ENCODE data around the gene ZMYND19.

Gene ZMYND19

GRCh38 chr9:137606005-137606621, 15.8 kb upstream of the ZMYND19 start:
- no peaks in the 10 kb centered on the region for H3K9me3 ChIP-seq (ENCODE audit: control insufficient read depth, low read length)
- peak overlapping the region; percentile 78 for H3K9ac ChIP-seq (ENCODE audit: low read length)
- peak overlapping the region in 1 of 2 experiments; percentile 54 for H2BK12ac ChIP-seq (ENCODE audit: low read length in 2 of 2)
- H4K8ac ChIP-seq (ENCODE audit: low read length) = peak overlapping the region; percentile 38
- H3K27me3 ChIP-seq (ENCODE audit: control insufficient read depth in 1 of 2, insufficient read depth in 1 of 2, low read length in 2 of 2) = no peaks in the 10 kb centered on the region
- H3K4me3 ChIP-seq (ENCODE audit: insufficient read depth in 1 of 2, low read depth in 1 of 2, low read length in 2 of 2) = peak overlapping the region; percentile 82 to 83
- H3K4ac ChIP-seq (ENCODE audit: low read depth in 1 of 2, low read length in 2 of 2) = peak overlapping the region in 1 of 2 experiments; percentile 94
- DNase-seq = no peak
- H2BK15ac ChIP-seq (ENCODE audit: low read depth, poor library complexity, severe bottlenecking) = peak overlapping the region; percentile 15
- H3K36me3 ChIP-seq (ENCODE audit: control insufficient read depth in 1 of 2, insufficient read depth in 2 of 2, low read depth in 1 of 2, low read length in 2 of 2) = peaks cover 0 to 7% of the 10 kb centered on the region in 2 experiments
- peak overlapping the region; percentile 99 for H3K4me2 ChIP-seq (ENCODE audit: low read length, poor library complexity, severe bottlenecking)
- peak overlapping the region in 1 of 2 experiments; percentile 96 for H3K14ac ChIP-seq (ENCODE audit: low read length in 2 of 2)
- peak overlapping the region; percentile 75 for H2AFZ ChIP-seq (ENCODE audit: low read depth, low read length)
- no peak overlapping the region for H2AK5ac ChIP-seq (ENCODE audit: low read length, severe bottlenecking)
- H2BK5ac ChIP-seq (ENCODE audit: low read depth, low read length, poor library complexity, severe bottlenecking) = no peak overlapping the region
- H3K27ac ChIP-seq (ENCODE audit: low read length, poor library complexity, severe bottlenecking) = no peak overlapping the region
- WGBS = 9% methylated on average over 48 of the region's 57 CpGs
- peaks cover 29% of the 10 kb centered on the region for H3K4me1 ChIP-seq (ENCODE audit: control insufficient read depth, insufficient read depth, low read depth, low read length)
- H3K79me1 ChIP-seq (replicated peaks; ENCODE audit: low read length, poor library complexity, severe bottlenecking) = peaks cover 17% of the 10 kb centered on the region
- H3K18ac ChIP-seq (ENCODE audit: low read depth in 1 of 2, low read length in 2 of 2) = peak overlapping the region; percentile 80 to 81
- peak overlapping the region; percentile 9 for H2BK120ac ChIP-seq (ENCODE audit: low read depth, low read length)
- peak overlapping the region in 1 of 2 experiments; percentile 89 for H3K23ac ChIP-seq (ENCODE audit: low read length in 2 of 2)
- peak overlapping the region; percentile 47 for H4K91ac ChIP-seq (ENCODE audit: low read length)

DNA sequence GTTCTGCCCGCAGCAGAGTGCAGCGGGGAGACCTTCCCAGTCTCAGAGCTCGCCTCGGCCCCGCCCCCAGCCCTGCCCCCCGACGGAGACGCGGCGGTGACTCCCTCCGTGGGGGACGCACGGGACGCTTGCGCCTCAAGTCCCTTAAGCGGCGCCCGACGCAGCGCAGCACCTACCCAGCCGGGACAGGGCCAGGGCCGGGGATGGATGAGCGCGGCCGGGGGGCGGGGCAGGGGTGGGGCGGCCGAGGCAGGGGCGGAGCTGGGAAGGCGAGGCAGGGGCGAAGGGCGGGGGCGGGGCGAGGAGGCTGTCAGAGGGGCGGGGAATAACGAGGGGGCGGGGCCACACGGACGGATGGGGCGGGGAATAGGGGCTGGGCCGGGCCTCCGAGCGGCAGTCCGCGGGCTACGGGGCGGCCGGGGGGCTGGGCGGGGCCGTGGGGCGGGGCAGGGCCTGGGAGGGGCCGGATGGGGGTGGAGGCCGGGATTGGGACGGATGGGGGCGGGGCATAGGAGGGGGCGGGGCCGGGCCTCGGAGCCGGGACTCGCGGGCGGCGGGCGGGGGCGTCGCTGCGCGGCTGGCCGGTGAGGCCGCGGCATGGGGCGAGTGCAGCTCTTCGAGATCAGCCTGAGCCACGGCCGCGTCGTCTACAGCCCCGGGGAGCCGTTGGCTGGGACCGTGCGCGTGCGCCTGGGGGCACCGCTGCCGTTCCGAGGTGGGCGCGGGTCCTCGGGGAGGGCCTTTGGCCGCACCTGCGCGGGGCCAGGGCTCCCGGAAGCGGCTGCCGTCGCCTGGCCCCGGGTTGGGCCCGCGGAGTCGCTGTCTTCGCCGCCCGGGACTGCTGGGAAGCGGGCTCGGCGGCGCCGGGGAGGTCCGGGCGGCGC, 15.1 kb upstream of the ZMYND19 start, which contains the start of gene ARRDC1:
Gene ARRDC1, plus strand, starts transcription at position 566 of the 884 bp plus-strand sequence. Its CDS starts 32 bp downstream, at position 598.
- WGBS = 1% methylated on average over 44 of the region's 111 CpGs
- Histone ChIP-seq H2AFZ (ENCODE audit: low read depth, low read length) (peak within 1 kb of the TSS; percentile 75), H3K79me1 (replicated peaks; ENCODE audit: low read length, poor library complexity, severe bottlenecking) (peaks cover 17% of the 10 kb centered on the region), H3K18ac (ENCODE audit: low read depth in 1 of 2, low read length in 2 of 2) (peak within 1 kb of the TSS; percentile 80 to 81), H4K8ac (ENCODE audit: low read length) (peak within 1 kb of the TSS; percentile 89), H3K27me3 (ENCODE audit: control insufficient read depth in 1 of 2, insufficient read depth in 1 of 2, low read length in 2 of 2) (no peaks in the 10 kb centered on the region), H3K9me3 (ENCODE audit: control insufficient read depth, low read length) (no peaks in the 10 kb centered on the region), H2BK15ac (ENCODE audit: low read depth, poor library complexity, severe bottlenecking) (peak within 1 kb of the TSS; percentile 15), H2BK5ac (ENCODE audit: low read depth, low read length, poor library complexity, severe bottlenecking) (no peak within 1 kb of the TSS), H3K27ac (ENCODE audit: low read length, poor library complexity, severe bottlenecking) (no peak within 1 kb of the TSS), H3K23ac (ENCODE audit: low read length in 2 of 2) (peak within 1 kb of the TSS in 1 of 2 experiments; percentile 100), H4K91ac (ENCODE audit: low read length) (peak within 1 kb of the TSS; percentile 64), H2AK5ac (ENCODE audit: low read length, severe bottlenecking) (no peak within 1 kb of the TSS), H3K14ac (ENCODE audit: low read length in 2 of 2) (peak within 1 kb of the TSS in 1 of 2 experiments; percentile 96), H3K9ac (ENCODE audit: low read length) (peak within 1 kb of the TSS; percentile 78), H3K4me2 (ENCODE audit: low read length, poor library complexity, severe bottlenecking) (peak within 1 kb of the TSS; percentile 99), H3K4me3 (ENCODE audit: insufficient read depth in 1 of 2, low read depth in 1 of 2, low read length in 2 of 2) (peak within 1 kb of the TSS; percentile 82 to 83), H2BK12ac (ENCODE audit: low read length in 2 of 2) (peak within 1 kb of the TSS in 1 of 2 experiments; percentile 82), H3K4ac (ENCODE audit: low read depth in 1 of 2, low read length in 2 of 2) (peak within 1 kb of the TSS in 1 of 2 experiments; percentile 94), H3K4me1 (ENCODE audit: control insufficient read depth, insufficient read depth, low read depth, low read length) (peaks cover 25% of the 10 kb centered on the region), H3K36me3 (ENCODE audit: control insufficient read depth in 1 of 2, insufficient read depth in 2 of 2, low read depth in 1 of 2, low read length in 2 of 2) (peaks cover 0 to 7% of the 10 kb centered on the region in 2 experiments), H2BK120ac (ENCODE audit: low read depth, low read length) (peak within 1 kb of the TSS; percentile 9)
- peak; percentile 91 for DNase-seq

DNA sequence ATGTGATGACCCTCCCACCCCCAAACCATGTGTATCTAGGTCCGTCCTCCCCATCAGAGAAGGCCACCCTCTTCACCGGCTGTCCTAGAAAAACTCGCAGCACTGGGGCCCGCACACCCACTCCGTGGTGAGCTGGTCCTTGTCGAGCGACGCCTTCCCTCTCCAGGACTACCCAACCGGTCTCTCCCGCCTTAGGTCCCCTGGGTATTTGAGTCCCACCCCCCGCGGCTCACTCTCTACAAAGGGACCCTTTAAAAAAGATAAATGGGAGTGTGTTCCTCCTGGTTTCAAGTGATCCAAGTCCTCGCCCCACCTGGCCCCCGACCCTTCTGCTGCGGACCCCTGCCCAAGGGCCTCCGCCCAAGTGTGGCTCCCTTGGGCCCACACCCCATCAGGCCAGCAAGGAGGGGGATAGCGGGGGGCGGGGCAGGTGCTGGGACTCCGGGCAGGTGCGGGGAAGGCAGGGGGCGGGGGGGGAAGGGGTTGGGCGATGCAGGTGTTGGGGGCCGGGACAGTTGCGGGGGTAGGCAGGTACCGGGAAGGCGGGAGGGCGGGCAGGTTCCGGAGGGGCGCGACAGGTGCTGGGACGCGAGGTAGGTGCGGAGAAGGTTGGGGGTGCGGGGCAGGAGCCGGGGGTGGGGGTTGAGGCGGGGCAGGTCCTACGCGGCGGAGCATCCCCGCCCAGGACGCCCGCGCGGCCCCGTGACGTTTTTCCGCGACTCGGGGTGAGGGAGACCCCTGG, 14.2 kb upstream of the ZMYND19 start:
- no peak for DNase-seq
- no peak overlapping the region for H3K4ac ChIP-seq (ENCODE audit: low read depth in 1 of 2, low read length in 2 of 2)
- H3K9ac ChIP-seq (ENCODE audit: low read length) = no peak overlapping the region
- no peak overlapping the region for H2BK5ac ChIP-seq (ENCODE audit: low read depth, low read length, poor library complexity, severe bottlenecking)
- H3K9me3 ChIP-seq (ENCODE audit: control insufficient read depth, low read length) = no peaks in the 10 kb centered on the region
- H2AK5ac ChIP-seq (ENCODE audit: low read length, severe bottlenecking) = no peak overlapping the region
- H3K4me2 ChIP-seq (ENCODE audit: low read length, poor library complexity, severe bottlenecking) = peak overlapping the region; percentile 52
- H3K4me1 ChIP-seq (ENCODE audit: control insufficient read depth, insufficient read depth, low read depth, low read length) = peaks cover 25% of the 10 kb centered on the region
- peak overlapping the region in 1 of 2 experiments; percentile 63 for H3K4me3 ChIP-seq (ENCODE audit: insufficient read depth in 1 of 2, low read depth in 1 of 2, low read length in 2 of 2)
- peak overlapping the region; percentile 21 for H4K91ac ChIP-seq (ENCODE audit: low read length)
- H4K8ac ChIP-seq (ENCODE audit: low read length) = peak overlapping the region; percentile 82
- no peak overlapping the region for H2BK120ac ChIP-seq (ENCODE audit: low read depth, low read length)
- peak overlapping the region in 1 of 2 experiments; percentile 22 for H3K18ac ChIP-seq (ENCODE audit: low read depth in 1 of 2, low read length in 2 of 2)
- peaks cover 0 to 7% of the 10 kb centered on the region in 2 experiments for H3K36me3 ChIP-seq (ENCODE audit: control insufficient read depth in 1 of 2, insufficient read depth in 2 of 2, low read depth in 1 of 2, low read length in 2 of 2)
- WGBS = 35% methylated on average over 22 of the region's 49 CpGs
- H3K27me3 ChIP-seq (ENCODE audit: control insufficient read depth in 1 of 2, insufficient read depth in 1 of 2, low read length in 2 of 2) = no peaks in the 10 kb centered on the region
- H3K27ac ChIP-seq (ENCODE audit: low read length, poor library complexity, severe bottlenecking) = no peak overlapping the region
- no peak overlapping the region for H2AFZ ChIP-seq (ENCODE audit: low read depth, low read length)
- peaks cover 17% of the 10 kb centered on the region for H3K79me1 ChIP-seq (replicated peaks; ENCODE audit: low read length, poor library complexity, severe bottlenecking)
- no peak overlapping the region for H3K14ac ChIP-seq (ENCODE audit: low read length in 2 of 2)
- H3K23ac ChIP-seq (ENCODE audit: low read length in 2 of 2) = no peak overlapping the region
- no peak overlapping the region for H2BK15ac ChIP-seq (ENCODE audit: low read depth, poor library complexity, severe bottlenecking)
- H2BK12ac ChIP-seq (ENCODE audit: low read length in 2 of 2) = no peak overlapping the region
